BE2C (cell line): ENCODE data around the gene DONSON. TPM values are rescaled to one million over a fixed set of nuclear protein-coding genes. Genes with fewer than 3 reads are reported as not detected.
"Not testable (repeated sequence)": the region's sequence is repeated elsewhere in the genome, so short reads cannot be mapped to it uniquely, and the experiment has no call there.

Experiments used
- DNase-seq: peaks from one replicate; pipeline ENCODE4 v3.0.0-alpha.2; 2020
- H3K27me3 ChIP-seq: fragments of 250-450 bp; sonication (Bioruptor Pico); 2 replicates; pipeline ENCODE4 v1.5.1; 2020; ENCODE audit warnings: mild to moderate bottlenecking
- H3K36me3 ChIP-seq: fragments of 250-450 bp; sonication (Bioruptor Pico); 2 replicates; pipeline ENCODE4 v1.5.1; 2020; ENCODE audit warnings: mild to moderate bottlenecking
- H3K4me1 ChIP-seq: fragments of 250-450 bp; sonication (Bioruptor Pico); 2 replicates; pipeline ENCODE4 v1.5.1; 2020
- H3K4me3 ChIP-seq: 2 replicates; pipeline ENCODE4 v1.5.1; 2011; ENCODE audit warnings: low read depth, low read length
- H3K9me3 ChIP-seq: fragments of 250-450 bp; sonication (Bioruptor Pico); 2 replicates; pipeline ENCODE4 v1.5.1; 2020
- polyA plus RNA-seq: library from polyadenylated mRNA; unstranded; fragments of >200 nt; gene quantifications from one replicate; pipeline ENCODE4 v1.2.1, GENCODE V29; 2012; ENCODE audit warnings: low read depth, missing spikeins; ENCODE audit not compliant: insufficient read length, insufficient read depth
- TF ChIP-seq, protein P1 (sequence below): IDR thresholded peaks from 2 replicates; pipeline ENCODE4 v1.5.1; 2012; ENCODE audit warnings: mild to moderate bottlenecking, low read depth, low read length

Gene DONSON, protein sequence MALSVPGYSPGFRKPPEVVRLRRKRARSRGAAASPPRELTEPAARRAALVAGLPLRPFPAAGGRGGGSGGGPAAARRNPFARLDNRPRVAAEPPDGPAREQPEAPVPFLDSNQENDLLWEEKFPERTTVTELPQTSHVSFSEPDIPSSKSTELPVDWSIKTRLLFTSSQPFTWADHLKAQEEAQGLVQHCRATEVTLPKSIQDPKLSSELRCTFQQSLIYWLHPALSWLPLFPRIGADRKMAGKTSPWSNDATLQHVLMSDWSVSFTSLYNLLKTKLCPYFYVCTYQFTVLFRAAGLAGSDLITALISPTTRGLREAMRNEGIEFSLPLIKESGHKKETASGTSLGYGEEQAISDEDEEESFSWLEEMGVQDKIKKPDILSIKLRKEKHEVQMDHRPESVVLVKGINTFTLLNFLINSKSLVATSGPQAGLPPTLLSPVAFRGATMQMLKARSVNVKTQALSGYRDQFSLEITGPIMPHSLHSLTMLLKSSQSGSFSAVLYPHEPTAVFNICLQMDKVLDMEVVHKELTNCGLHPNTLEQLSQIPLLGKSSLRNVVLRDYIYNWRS
- polyA plus RNA-seq, result 16.3 TPM

DNA sequence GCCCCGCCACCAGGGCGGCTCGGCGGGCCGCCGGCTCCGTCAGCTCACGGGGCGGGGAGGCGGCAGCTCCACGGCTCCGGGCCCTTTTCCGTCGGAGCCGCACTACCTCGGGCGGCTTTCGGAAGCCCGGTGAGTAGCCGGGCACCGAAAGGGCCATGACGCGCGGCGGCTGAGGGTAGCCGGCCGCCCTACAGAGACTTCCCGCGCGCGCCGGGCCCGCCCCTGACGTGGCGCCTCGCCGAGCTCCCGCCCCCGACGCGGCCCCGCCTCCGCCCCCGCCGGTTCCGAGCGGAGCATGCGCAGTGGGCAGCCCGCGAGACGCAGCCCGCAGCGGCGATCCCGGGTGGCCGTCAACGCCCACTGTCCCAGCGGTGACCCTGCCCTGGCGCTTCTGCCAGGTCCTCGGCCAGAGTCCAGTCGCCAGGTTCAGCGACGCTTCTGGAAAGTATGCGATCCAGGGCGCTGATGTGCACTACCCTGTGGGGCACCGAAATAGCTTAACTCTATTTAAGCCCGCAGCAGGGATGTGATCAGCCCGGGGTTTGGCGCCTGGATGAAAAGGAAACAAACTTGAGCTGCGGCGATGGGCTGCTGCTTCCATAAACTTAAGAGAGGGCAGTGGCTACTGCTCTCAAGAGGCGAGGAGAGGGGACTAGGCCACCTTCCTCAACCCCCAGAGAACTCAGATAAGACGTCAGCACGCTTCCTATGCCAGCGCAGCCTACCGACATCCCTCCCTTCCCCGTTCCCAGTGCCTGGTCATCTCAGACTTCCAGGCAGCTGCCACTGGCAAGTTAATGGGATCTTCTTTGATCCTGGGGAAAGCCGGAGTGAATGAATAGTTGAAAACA, at the start of gene DONSON:
Gene DONSON, minus strand, starts transcription at position 200 of the 851 bp plus-strand sequence. Its CDS starts 43 bp downstream, at position 157.
- H3K4me3 ChIP-seq, result peak within 1 kb of the TSS; percentile 88

DNA sequence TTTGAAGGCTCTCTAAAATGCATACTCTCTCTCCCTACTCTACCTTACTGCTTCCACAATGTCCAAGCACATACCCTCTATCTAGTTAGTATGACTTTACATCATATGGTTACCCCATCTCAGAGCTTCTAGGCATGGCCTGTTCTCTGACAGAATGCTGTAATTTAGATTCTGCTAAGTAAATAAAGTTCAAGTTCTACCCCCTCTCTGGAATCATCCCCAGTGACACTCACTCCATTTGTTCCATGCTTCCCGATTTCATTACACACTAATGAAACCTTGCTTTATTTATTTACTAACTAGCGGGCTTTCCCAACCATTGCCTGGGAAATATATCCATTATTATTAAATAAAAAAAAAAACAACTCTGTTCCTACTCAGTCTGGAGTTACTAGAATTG, 45.8 kb upstream of the DONSON start:
- no peak for DNase-seq
- Histone ChIP-seq H3K9me3 (no peaks in the 10 kb centered on the region), H3K4me1 (no peaks in the 10 kb centered on the region), H3K4me3 (no peak overlapping the region), H3K36me3 (peaks cover 9% of the 10 kb centered on the region; the same call in 1 of the 2 replicates), H3K27me3 (no peaks in the 10 kb centered on the region)
- TF ChIP-seq, protein P1, sequence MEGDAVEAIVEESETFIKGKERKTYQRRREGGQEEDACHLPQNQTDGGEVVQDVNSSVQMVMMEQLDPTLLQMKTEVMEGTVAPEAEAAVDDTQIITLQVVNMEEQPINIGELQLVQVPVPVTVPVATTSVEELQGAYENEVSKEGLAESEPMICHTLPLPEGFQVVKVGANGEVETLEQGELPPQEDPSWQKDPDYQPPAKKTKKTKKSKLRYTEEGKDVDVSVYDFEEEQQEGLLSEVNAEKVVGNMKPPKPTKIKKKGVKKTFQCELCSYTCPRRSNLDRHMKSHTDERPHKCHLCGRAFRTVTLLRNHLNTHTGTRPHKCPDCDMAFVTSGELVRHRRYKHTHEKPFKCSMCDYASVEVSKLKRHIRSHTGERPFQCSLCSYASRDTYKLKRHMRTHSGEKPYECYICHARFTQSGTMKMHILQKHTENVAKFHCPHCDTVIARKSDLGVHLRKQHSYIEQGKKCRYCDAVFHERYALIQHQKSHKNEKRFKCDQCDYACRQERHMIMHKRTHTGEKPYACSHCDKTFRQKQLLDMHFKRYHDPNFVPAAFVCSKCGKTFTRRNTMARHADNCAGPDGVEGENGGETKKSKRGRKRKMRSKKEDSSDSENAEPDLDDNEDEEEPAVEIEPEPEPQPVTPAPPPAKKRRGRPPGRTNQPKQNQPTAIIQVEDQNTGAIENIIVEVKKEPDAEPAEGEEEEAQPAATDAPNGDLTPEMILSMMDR, result no peak

More for the DNA sequence above, at the start of gene DONSON:
- no peaks in the 10 kb centered on the region for H3K9me3 ChIP-seq
- TF ChIP-seq, protein P1, result no peak
- peak; percentile 94 for DNase-seq
- no peaks in the 10 kb centered on the region for H3K4me1 ChIP-seq
- no peaks in the 10 kb centered on the region for H3K27me3 ChIP-seq
- peaks cover 6% of the 10 kb centered on the region for H3K36me3 ChIP-seq

DNA sequence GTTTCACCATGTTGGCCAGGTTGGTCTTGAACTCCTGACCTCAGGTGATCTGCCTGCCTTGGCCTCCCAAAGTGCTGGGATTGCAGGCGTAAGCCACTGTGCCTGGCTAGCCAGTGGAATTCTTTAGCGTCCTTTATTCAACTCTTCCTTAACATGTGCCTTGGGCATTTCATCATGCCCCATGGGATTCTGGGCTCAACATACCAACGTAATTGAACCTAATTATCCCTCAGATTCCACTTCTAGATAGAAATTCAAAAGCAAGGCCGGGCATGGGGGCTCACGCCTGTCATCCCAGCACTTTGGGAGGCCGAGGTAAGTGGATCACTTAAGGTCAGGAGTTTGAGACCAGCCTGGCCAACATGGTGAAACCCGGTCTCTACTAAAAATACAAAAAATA, 37.7 kb upstream of the DONSON start:
- H3K9me3 ChIP-seq, result not testable (repeated sequence)

DNA sequence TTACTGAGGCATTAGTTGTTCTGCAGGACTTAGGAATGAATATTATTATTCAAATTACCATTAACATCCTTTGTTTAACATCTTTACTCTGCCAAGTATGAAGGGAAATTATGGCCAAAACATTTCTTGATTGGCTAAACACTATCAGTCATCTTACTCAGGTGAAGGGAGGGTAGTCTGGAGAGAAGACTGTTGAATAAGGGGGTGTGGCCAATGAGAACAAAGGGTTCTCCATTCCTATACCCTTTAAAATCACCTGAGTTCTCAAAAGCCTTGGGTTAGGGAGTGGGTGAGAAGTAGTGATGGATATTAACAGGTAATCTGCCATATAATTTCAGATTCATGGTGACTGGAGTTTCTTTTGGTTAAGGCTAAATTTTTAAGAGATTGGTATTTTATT, 33.8 kb upstream of the DONSON start:
- Histone ChIP-seq H3K9me3 (no peaks in the 10 kb centered on the region), H3K27me3 (no peaks in the 10 kb centered on the region), H3K4me3 (no peak overlapping the region), H3K36me3 (peaks cover 12% of the 10 kb centered on the region), H3K4me1 (no peaks in the 10 kb centered on the region)
- TF ChIP-seq, protein P1, result no peak
- DNase-seq, result no peak

More for the DNA sequence above, 37.7 kb upstream of the DONSON start:
- not testable (repeated sequence) for H3K4me1 ChIP-seq, H3K27me3 ChIP-seq, H3K4me3 ChIP-seq, DNase-seq
- H3K36me3 ChIP-seq, result peaks cover 21% of the 10 kb centered on the region

DNA sequence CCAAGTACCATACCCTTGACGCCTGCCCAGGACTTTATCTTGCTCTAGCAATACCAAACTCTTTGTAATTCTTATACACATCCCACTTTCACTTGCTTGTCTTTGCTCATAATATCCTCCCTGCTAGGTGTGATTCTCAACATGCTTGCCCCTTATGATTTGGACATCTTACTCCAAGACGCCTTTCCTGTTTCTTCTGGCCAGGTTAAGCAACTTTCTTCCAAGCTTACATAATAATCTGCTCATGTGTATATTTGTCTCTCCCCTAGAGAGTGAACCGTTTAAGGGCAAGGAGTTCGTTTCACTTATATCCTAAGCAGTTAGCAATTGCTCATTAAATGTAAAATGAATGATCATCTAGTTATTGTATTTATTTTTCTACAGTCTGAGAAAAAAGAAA, 31.2 kb upstream of the DONSON start:
- H3K27me3 ChIP-seq, result no peaks in the 10 kb centered on the region
- H3K4me1 ChIP-seq, result no peaks in the 10 kb centered on the region
- peaks cover 6% of the 10 kb centered on the region; the same call in 1 of the 2 replicates for H3K36me3 ChIP-seq
- TF ChIP-seq, protein P1, result no peak
- no peak for DNase-seq
- H3K4me3 ChIP-seq, result no peak overlapping the region
- H3K9me3 ChIP-seq, result no peaks in the 10 kb centered on the region

DNA sequence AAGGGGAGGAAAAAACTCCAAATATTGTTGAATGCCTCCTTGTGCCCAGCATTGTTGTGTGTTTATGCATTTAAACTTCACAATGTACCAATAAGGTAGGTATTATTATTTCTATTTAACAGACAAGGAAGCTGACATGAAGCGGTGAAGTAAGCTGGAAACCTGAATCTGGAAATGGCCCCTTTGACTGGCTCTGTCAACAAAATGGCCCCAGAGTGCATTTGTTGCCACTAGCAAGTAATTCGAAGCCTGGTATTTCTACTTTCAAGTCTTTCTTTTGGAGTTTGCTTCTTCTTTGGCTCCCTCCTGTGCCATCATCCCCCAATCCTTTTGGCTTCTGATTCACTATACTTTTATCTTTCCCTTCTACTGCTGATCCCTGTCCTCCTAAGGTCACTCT, 29.9 kb upstream of the DONSON start:
- DNase-seq, result no peak
- H3K36me3 ChIP-seq, result peaks cover 6% of the 10 kb centered on the region; the same call in 1 of the 2 replicates

DNA sequence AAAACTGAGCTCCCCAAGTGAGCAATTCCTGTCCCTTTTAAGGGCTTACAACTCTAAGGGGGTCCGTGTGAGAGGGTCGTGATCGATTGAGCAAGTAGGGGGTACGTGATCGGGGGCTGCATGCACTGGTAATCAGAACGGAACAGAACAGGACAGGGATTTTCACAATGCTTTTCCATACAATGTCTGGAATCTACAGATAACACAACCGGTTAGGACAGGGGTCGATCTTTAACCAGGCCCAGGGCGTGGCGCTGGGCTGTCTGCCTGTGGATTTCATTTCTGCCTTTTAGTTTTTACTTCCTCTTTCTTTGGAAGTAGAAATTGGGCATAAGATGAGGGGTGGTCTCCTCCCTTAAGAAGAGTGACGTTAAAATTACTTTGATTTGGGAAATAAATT, 29.1 kb upstream of the DONSON start:
- not testable (repeated sequence) for H3K4me3 ChIP-seq, H3K36me3 ChIP-seq, DNase-seq, H3K4me1 ChIP-seq, H3K9me3 ChIP-seq, H3K27me3 ChIP-seq

More for the DNA sequence above, 29.9 kb upstream of the DONSON start:
- TF ChIP-seq, protein P1, result no peak
- no peaks in the 10 kb centered on the region for H3K9me3 ChIP-seq
- H3K27me3 ChIP-seq, result no peaks in the 10 kb centered on the region
- no peak overlapping the region for H3K4me3 ChIP-seq
- H3K4me1 ChIP-seq, result no peaks in the 10 kb centered on the region
